GM18520 (cell line): Measurements from ENCODE around the gene AGK.

Experiments used
- ATAC-seq: cut with Tn5 transposase; IDR thresholded peaks from one replicate; pipeline ENCODE4 v1.9.1; 2021; ENCODE audit not compliant: unreplicated experiment

Gene AGK

GRCh38 chr7:141701489-141702046 is 150.4 kb downstream of the AGK start:
- peak; percentile 49 for ATAC-seq

GRCh38 chr7:141702047-141702567 is 150.9 kb downstream of the AGK start, which contains the start of gene DENND11:
TSS of gene DENND11 (minus strand) at chr7:141702166. CDS start at chr7:141702153, 13 bp downstream.
- ATAC-seq: peak; percentile 66

GRCh38 chr7:141702892-141703291 is 151.7 kb downstream of the AGK start:
- ATAC-seq: no peak

GRCh38 chr7:141704112-141704511 is 152.9 kb downstream of the AGK start:
- no peak for ATAC-seq

- ATAC-seq: no peak
These were observed 153.5 kb downstream of the AGK start for GRCh38 chr7:141704741-141705140.
